ENCODE measurements around the gene UNC93B1. TPM values are rescaled to one million over a fixed set of nuclear protein-coding genes. Genes with fewer than 3 reads are reported as not detected.
A peak's percentile ranks its signal among the peaks of the same experiment; 100 is the strongest.
"Not testable (repeated sequence)": the region's sequence is repeated elsewhere in the genome, so short reads cannot be mapped to it uniquely, and the experiment has no call there.

UNC93B1 gene
- polyA plus RNA-seq, 2 of the 4 experiments (the other 2 are of a cell fraction): 49.4 to 51.2 TPM

GRCh38 chr11:67996622-67997474 is 7.0 kb downstream of the UNC93B1 start:
- H3K4me2 ChIP-seq: no peak overlapping the region

DNA sequence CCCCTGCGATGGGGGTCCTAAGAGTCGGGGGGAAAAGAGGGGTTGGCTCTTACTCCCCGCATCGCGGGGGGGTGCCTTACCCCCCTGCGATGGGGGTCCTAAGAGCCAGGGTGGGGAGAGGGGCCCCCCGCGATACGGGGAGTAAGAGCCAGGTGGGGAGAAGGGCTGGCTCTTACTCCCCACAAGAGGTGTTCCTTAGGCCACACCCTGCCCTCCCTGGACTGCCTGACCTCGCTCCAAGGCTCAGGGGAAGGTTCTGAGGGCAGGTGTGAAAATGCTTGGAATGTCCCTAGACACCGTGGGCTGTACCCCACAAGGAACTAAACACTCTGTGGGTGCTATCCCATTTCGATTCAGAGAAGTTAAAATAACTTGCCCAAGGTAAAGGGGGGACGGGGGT is 7.8 kb downstream of the UNC93B1 start:
- 90% methylated on average over 7 of the region's 13 CpGs for WGBS (ENCODE audit: missing lambda C conversion rate)
- H3K27ac ChIP-seq: no peak overlapping the region
- no peak overlapping the region for H3K4me2 ChIP-seq
- no peak for ATAC-seq
- peaks cover 13% of the 10 kb centered on the region for H3K4me1 ChIP-seq
- H3K9me3 ChIP-seq: no peaks in the 10 kb centered on the region
- ChIA-PET CTCF (interaction anchor here (1.2 kb wide), 1 partner anchor 40 kb away, joined by 3 read pairs; no protein-coding TSS in a partner anchor), POLR2A (interaction anchor here (1.4 kb wide), 1 partner anchor 15 kb away, joined by 5 read pairs; no protein-coding TSS in a partner anchor)
- FAIRE-seq: no peak
- no peak for DNase-seq (ENCODE audit: low read depth in 1 of 2, low spot score in 1 of 2)
- TF ChIP-seq HEYL (CRISPR knock-in tag; IDR thresholded peaks at IDR 0.05): no peak
- H3K4me3 ChIP-seq: no peak overlapping the region

More at GRCh38 chr11:67996622-67997474, 7.0 kb downstream of the UNC93B1 start:
- 62% methylated on average over 37 of the region's 41 CpGs for WGBS (ENCODE audit: missing lambda C conversion rate)
- H3K4me3 ChIP-seq: no peak overlapping the region
- no peaks in the 10 kb centered on the region for H3K9me3 ChIP-seq
- CTCF ChIA-PET: interaction anchor here (1.1 to 1.4 kb wide), 3 partner anchors 12 to 149 kb away, joined by 3 read pairs; no protein-coding TSS in a partner anchor
- FAIRE-seq: no peak
- TF ChIP-seq USF2 (IDR thresholded peaks at IDR 0.05) (peak; percentile 86), MYC (IDR thresholded peaks at IDR 0.05; ENCODE audit: borderline replicate concordance, low read length) (0 out of 2 replicates have a peak, but pooled peaks have one; percentile 24), JUN (IDR thresholded peaks at IDR 0.05) (0 out of 5 replicates have a peak, but pooled peaks of 1 of the 2 experiments have one; percentile 25), EHF (CRISPR knock-in tag; IDR thresholded peaks at IDR 0.05) (no peak), SMC3 (IDR thresholded peaks at IDR 0.05) (no peak), MAX (IDR thresholded peaks at IDR 0.05) (peak; percentile 61)
- TF ChIP-seq, protein P1, sequence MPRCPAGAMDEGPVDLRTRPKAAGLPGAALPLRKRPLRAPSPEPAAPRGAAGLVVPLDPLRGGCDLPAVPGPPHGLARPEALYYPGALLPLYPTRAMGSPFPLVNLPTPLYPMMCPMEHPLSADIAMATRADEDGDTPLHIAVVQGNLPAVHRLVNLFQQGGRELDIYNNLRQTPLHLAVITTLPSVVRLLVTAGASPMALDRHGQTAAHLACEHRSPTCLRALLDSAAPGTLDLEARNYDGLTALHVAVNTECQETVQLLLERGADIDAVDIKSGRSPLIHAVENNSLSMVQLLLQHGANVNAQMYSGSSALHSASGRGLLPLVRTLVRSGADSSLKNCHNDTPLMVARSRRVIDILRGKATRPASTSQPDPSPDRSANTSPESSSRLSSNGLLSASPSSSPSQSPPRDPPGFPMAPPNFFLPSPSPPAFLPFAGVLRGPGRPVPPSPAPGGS (IDR thresholded peaks at IDR 0.05): no peak
- POLR2A ChIA-PET: interaction anchor here (1.1 to 1.4 kb wide), 2 partner anchors 14 to 16 kb away, joined by 3 to 5 read pairs; no protein-coding TSS in a partner anchor
- DNase-seq (ENCODE audit: low read depth in 1 of 2, low spot score in 1 of 2): peak in 1 of 2 experiments; percentile 92
- peaks cover 13% of the 10 kb centered on the region for H3K4me1 ChIP-seq
- H3K27ac ChIP-seq: peak overlapping the region in 1 of 2 experiments; percentile 56; a peak in 2 of 6 replicates
- ATAC-seq: peak; percentile 86 to 95

DNA sequence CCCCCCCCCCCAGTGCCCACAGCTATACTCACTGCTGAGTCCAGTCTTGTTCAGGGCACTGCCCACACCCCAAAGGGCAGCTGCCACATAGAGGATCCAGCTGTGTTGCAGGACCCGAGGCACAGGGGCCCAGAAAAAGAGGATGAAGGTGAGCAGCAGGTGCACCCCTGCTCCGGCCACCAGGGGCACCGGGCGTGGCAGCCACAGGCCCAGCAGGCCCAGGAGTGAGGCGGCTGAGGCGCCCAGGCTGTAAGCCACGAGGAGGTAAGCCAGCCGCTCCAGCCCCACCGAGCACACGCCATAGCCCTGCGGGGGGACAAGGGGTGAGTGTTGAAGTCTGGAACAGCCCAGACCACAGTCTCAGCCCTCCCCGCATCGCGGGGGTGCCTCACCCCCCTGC is 8.3 kb downstream of the UNC93B1 start:
- H3K4me3 ChIP-seq; CTCF ChIA-PET; ATAC-seq; FAIRE-seq; POLR2A ChIA-PET; DNase-seq (ENCODE audit: low read depth in 1 of 2, low spot score in 1 of 2); H3K27ac ChIP-seq; H3K4me2 ChIP-seq; H3K9me3 ChIP-seq: not testable (repeated sequence)
- H3K4me1 ChIP-seq: peaks cover 13% of the 10 kb centered on the region
- WGBS (ENCODE audit: missing lambda C conversion rate): 79% methylated on average over 9 of the region's 14 CpGs

DNA sequence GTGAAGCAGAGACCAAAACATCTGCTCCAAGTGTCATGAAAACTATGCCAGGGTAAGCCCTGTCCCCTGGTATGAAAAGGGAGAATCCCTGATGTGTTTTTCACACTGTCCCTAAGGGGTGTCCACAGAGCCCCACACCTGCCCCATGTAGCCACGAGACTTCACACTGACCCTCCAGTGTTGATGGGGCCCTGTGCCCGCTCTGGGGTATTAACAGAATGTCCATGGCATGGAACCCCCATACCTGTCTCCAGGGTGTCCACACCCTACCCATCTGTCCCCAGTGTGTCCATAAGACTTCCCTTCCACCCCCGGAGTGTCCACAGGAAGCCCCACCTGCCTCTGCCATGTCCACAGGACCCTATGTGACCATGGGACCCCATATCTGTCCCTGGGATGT is 8.8 kb downstream of the UNC93B1 start:
- H3K4me2 ChIP-seq; FAIRE-seq; CTCF ChIA-PET; POLR2A ChIA-PET; DNase-seq (ENCODE audit: low read depth in 1 of 2, low spot score in 1 of 2); ATAC-seq; H3K9me3 ChIP-seq; H3K4me3 ChIP-seq; H3K27ac ChIP-seq: not testable (repeated sequence)
- peaks cover 13% of the 10 kb centered on the region for H3K4me1 ChIP-seq
- WGBS (ENCODE audit: missing lambda C conversion rate): 100% methylated on average over 3 of the region's 3 CpGs

- WGBS (ENCODE audit: missing lambda C conversion rate): 85% methylated on average over 2 of the region's 5 CpGs
- not testable (repeated sequence) for ATAC-seq; FAIRE-seq; H3K27ac ChIP-seq; DNase-seq (ENCODE audit: low read depth in 1 of 2, low spot score in 1 of 2); H3K9me3 ChIP-seq; H3K4me3 ChIP-seq; H3K4me2 ChIP-seq
- ChIA-PET POLR2A (interaction anchor here (1.0 kb wide), 1 partner anchor 20 kb away, joined by 5 read pairs; no protein-coding TSS in a partner anchor), CTCF (interaction anchor here (0.7 to 2.2 kb wide), 15 partner anchors 8 to 226 kb away, joined by 3 to 6 read pairs (median 3); partner anchors contain the start of genes ALDH3B1 and TCIRG1)
- H3K4me1 ChIP-seq: peaks cover 13% of the 10 kb centered on the region
Observed at GRCh38 chr11:67994387-67994786, 9.5 kb downstream of the UNC93B1 start.

Measured in A549 (cell line).